ENCODE data around the gene EML6. TPM values are rescaled to one million over a fixed set of nuclear protein-coding genes. Genes with fewer than 3 reads are reported as not detected.

EML6 gene
- total and polyA plus RNA-seq, 2 of the 8 experiments (the other 6 are each of a cell fraction or from before 2014, with no cell fraction given): 1.2 to 1.6 TPM

DNA sequence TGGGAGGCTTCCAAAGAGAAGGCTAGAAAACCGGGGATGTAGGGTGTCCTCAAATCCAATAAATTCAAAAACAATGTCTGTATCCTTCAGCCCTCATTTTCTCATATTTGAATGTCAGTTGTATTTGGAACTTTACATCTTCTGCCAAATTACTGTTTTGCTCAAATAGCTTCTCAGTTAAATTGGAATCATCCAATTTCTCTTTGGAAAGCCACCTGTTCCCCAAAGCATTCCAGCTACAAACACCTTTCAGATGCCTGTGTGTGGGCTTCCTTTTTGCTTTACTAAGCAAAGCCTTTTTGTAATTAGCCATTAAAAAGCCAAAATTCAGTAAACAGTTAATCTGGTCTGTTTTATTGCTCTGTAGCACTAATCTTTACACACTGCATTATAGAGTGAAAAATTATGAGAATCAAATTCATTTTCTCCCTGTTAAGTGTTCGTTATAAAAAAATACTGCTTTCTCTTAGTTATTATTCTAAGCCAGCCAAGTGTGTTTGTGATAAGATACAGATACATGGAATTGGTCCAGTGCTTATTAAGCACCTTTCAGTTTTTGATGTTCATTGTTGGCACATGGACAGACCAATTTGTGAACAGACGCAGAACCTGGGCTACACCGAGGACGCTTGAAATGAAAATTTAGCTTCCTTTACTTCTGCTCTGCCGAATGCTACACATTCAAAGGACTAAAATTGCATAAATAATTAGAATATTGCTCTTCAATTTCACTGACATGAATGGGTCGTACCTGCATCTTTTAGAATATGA is 175.2 kb downstream of the EML6 start:
- Histone ChIP-seq H3K9me3 (ENCODE audit: insufficient read depth in 2 of 2, low read depth in 1 of 2, low read length in 1 of 2) (no peaks in the 10 kb centered on the region), H3K36me3 (ENCODE audit: control insufficient read depth in 2 of 4, insufficient read depth in 4 of 4, low read length in 3 of 4) (no peaks in the 10 kb centered on the region), H3K23me2 (ENCODE audit: low read depth, low read length) (no peaks in the 10 kb centered on the region), H3K4ac (replicated peaks; ENCODE audit: insufficient read length, low read depth, low read length) (no peak overlapping the region), H3K4me2 (ENCODE audit: insufficient read depth in 1 of 2, low read depth in 2 of 2, low read length in 2 of 2) (no peak overlapping the region), H2BK20ac (ENCODE audit: low read length) (no peak overlapping the region), H3K9ac (replicated peaks in 1 of 4; ENCODE audit: extremely low read depth in 1 of 4, low read depth in 3 of 4, low read length in 3 of 4) (no peak overlapping the region), H2BK5ac (ENCODE audit: low read depth, low read length) (no peak overlapping the region), H3K27ac (ENCODE audit: low read depth, low read length) (no peak overlapping the region), H3K79me2 (ENCODE audit: control insufficient read depth in 1 of 2, insufficient read depth in 2 of 2, low read length in 2 of 2) (no peaks in the 10 kb centered on the region), H2BK15ac (ENCODE audit: low read length) (no peak overlapping the region), H3K23ac (ENCODE audit: insufficient read length) (no peak overlapping the region), H3K4me3 (ENCODE audit: extremely low read depth in 1 of 4, insufficient read depth in 2 of 4, low read depth in 3 of 4, low read length in 4 of 4) (no peak overlapping the region), H3K14ac (ENCODE audit: insufficient read length) (no peak overlapping the region), H2BK12ac (ENCODE audit: low read depth, low read length) (no peak overlapping the region), H3K18ac (ENCODE audit: extremely low read depth, low read length) (no peak overlapping the region), H3K4me1 (replicated peaks in 1 of 4; ENCODE audit: control insufficient read depth in 3 of 4, insufficient read depth in 4 of 4, low read length in 3 of 4) (no peaks in the 10 kb centered on the region), H2AFZ (ENCODE audit: low read length) (no peak overlapping the region), H3K27me3 (replicated peaks in 1 of 4; ENCODE audit: control insufficient read depth in 3 of 4, extremely low read depth in 1 of 4, insufficient read depth in 3 of 4, low read length in 3 of 4) (no peaks in the 10 kb centered on the region), H2BK120ac (replicated peaks; ENCODE audit: low read depth, low read length) (no peak overlapping the region), H3K56ac (replicated peaks; ENCODE audit: insufficient read length, low read depth, low read length) (no peak overlapping the region), H3K79me1 (ENCODE audit: low read depth, low read length) (no peaks in the 10 kb centered on the region), H2AK5ac (ENCODE audit: low read depth, low read length) (no peak overlapping the region), H4K8ac (ENCODE audit: extremely low read depth, insufficient read depth, low read length) (no peak overlapping the region), H4K20me1 (replicated peaks in 1 of 2; ENCODE audit: control insufficient read depth in 1 of 2, insufficient read depth in 2 of 2, low read length in 2 of 2) (no peaks in the 10 kb centered on the region), H4K91ac (replicated peaks; ENCODE audit: insufficient read length, low read length) (no peak overlapping the region), H4K5ac (ENCODE audit: insufficient read length, low read depth, low read length) (no peak overlapping the region)
- ChIA-PET CTCF (ENCODE audit: partially characterized antibody) (interaction anchor here (0.6 to 4.0 kb wide), 23 partner anchors 9 to 528 kb away, joined by 3 to 31 read pairs (median 5); no protein-coding TSS in a partner anchor), POLR2A (ENCODE audit: partially characterized antibody) (no interaction called here)
- FAIRE-seq (no peak), DNase-seq (ENCODE audit: low read depth in 1 of 2, low spot score in 2 of 2) (no peak)
- WGBS, 2 experiments (ENCODE audit: extremely low coverage in 1 of 2, insufficient coverage in 1 of 2, insufficient read length in 1 of 2, insufficient replicate concordance in 2 of 2, low coverage in 1 of 2, low lambda C conversion rate in 2 of 2, missing lambda C conversion rate in 1 of 2): 93% methylated on average over 7 of the region's 7 CpGs; no CpG with 5 or more reads in 1 of the 2 experiments
- TF ChIP-seq SAP30 (IDR thresholded peaks at IDR 0.05; ENCODE audit: insufficient read depth, insufficient replicate concordance, low read length) (no peak), GABPA (IDR thresholded peaks at IDR 0.05; ENCODE audit: borderline replicate concordance, insufficient read depth, low read length) (no peak), RNF2 (IDR thresholded peaks at IDR 0.05; ENCODE audit: borderline replicate concordance, low read depth, low read length, missing control alignments, poor library complexity, severe bottlenecking) (no peak), SRF (IDR thresholded peaks at IDR 0.05; ENCODE audit: low read depth, low read length) (no peak), MAFK (IDR thresholded peaks at IDR 0.05; ENCODE audit: low read depth, low read length) (no peak), EGR1 (IDR thresholded peaks at IDR 0.05; ENCODE audit: borderline replicate concordance, low read depth, low read length) (no peak), SIX5 (IDR thresholded peaks at IDR 0.05; ENCODE audit: low read depth, low read length) (no peak), KDM1A (IDR thresholded peaks at IDR 0.05; ENCODE audit: borderline replicate concordance, low read length) (no peak), KDM5A (IDR thresholded peaks at IDR 0.05; ENCODE audit: low read length) (no peak), BRCA1 (IDR thresholded peaks at IDR 0.05; ENCODE audit: low read depth, low read length) (no peak), SIN3A (conservative IDR thresholded peaks at IDR 0.05 in 1 of 2, IDR thresholded peaks at IDR 0.05 in 1 of 2; ENCODE audit: low read depth in 1 of 2, low read length in 2 of 2) (no peak)
- TF ChIP-seq, protein P1, sequence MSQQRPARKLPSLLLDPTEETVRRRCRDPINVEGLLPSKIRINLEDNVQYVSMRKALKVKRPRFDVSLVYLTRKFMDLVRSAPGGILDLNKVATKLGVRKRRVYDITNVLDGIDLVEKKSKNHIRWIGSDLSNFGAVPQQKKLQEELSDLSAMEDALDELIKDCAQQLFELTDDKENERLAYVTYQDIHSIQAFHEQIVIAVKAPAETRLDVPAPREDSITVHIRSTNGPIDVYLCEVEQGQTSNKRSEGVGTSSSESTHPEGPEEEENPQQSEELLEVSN (IDR thresholded peaks at IDR 0.05): no peak
